ENCODE measurements around the gene CLEC4M.
"Not testable (repeated sequence)": the region's sequence is repeated elsewhere in the genome, so short reads cannot be mapped to it uniquely, and the experiment has no call there.

CLEC4M gene

GRCh38 chr19:7751157-7751783 lies 11.8 kb upstream of the CLEC4M start:
- Histone ChIP-seq H3K4me2 (peak overlapping the region in 10 of 11 experiments; percentile 1 to 77 (median 31); a peak in 19 of 22 replicates), H3K9ac (no peak overlapping the region)

GRCh38 chr19:7756258-7756657 lies 6.8 kb upstream of the CLEC4M start:
- Histone ChIP-seq H3K4me2 (no peak overlapping the region), H3K27ac (no peak overlapping the region), H3K36me3 (peaks cover 0 to 4% (median 0%) of the 10 kb centered on the region in 11 experiments; a peak in 1 of 22 replicates), H3K4me1 (peaks cover 4 to 25% (median 5%) of the 10 kb centered on the region in 10 experiments; a peak in 16 of 20 replicates), H3K9ac (no peak overlapping the region), H3K27me3 (no peaks in the 10 kb centered on the region; a peak in 1 of 22 replicates), H4K20me1 (no peaks in the 10 kb centered on the region), H3K9me3 (replicated peaks in 1 of 11) (peaks cover 62 to 99% (median 79%) of the 10 kb centered on the region in 11 experiments), H3K4me3 (no peak overlapping the region)
- TF ChIP-seq Cebpa-rat (IDR thresholded peaks at IDR 0.05): no peak

More at GRCh38 chr19:7751157-7751783, 11.8 kb upstream of the CLEC4M start:
- Histone ChIP-seq H3K27me3 (peaks cover 0 to 3% (median 0%) of the 10 kb centered on the region in 11 experiments; a peak in 2 of 22 replicates), H3K4me1 (peaks cover 15 to 72% (median 26%) of the 10 kb centered on the region in 10 experiments; a peak in 19 of 20 replicates), H3K4me3 (no peak overlapping the region), H3K9me3 (replicated peaks in 1 of 11) (peaks cover 16 to 72% (median 31%) of the 10 kb centered on the region in 11 experiments), H3K36me3 (no peaks in the 10 kb centered on the region), H4K20me1 (no peaks in the 10 kb centered on the region), H3K27ac (peak overlapping the region in 6 of 11 experiments; percentile 3 to 66 (median 46); a peak in 8 of 22 replicates)
- TF ChIP-seq Cebpa-rat (IDR thresholded peaks at IDR 0.05): no peak

- Histone ChIP-seq H3K36me3 (peaks cover 0 to 4% (median 0%) of the 10 kb centered on the region in 11 experiments; a peak in 1 of 22 replicates), H3K4me1 (peaks cover 0 to 14% (median 0%) of the 10 kb centered on the region in 10 experiments; a peak in 3 of 20 replicates), H4K20me1 (no peaks in the 10 kb centered on the region), H3K9me3 (replicated peaks in 1 of 11) (peaks cover 60 to 99% (median 75%) of the 10 kb centered on the region in 11 experiments), H3K27ac (no peak overlapping the region), H3K9ac (no peak overlapping the region), H3K4me3 (peak overlapping the region in 2 of 10 experiments; percentile 5 to 41; a peak in 2 of 20 replicates), H3K4me2 (no peak overlapping the region), H3K27me3 (no peaks in the 10 kb centered on the region; a peak in 1 of 22 replicates)
- no peak for TF ChIP-seq Cebpa-rat (IDR thresholded peaks at IDR 0.05)
Observed at GRCh38 chr19:7757358-7757757, 5.7 kb upstream of the CLEC4M start.

- Histone ChIP-seq H3K27ac (no peak overlapping the region), H3K9me3 (replicated peaks in 1 of 11) (peaks cover 60 to 82% (median 69%) of the 10 kb centered on the region in 11 experiments), H3K9ac (no peak overlapping the region), H4K20me1 (no peaks in the 10 kb centered on the region), H3K4me3 (no peak overlapping the region), H3K4me1 (peaks cover 6 to 21% (median 17%) of the 10 kb centered on the region in 10 experiments), H3K36me3 (peaks cover 0 to 4% (median 0%) of the 10 kb centered on the region in 11 experiments; a peak in 1 of 22 replicates), H3K4me2 (no peak overlapping the region), H3K27me3 (no peaks in the 10 kb centered on the region; a peak in 1 of 22 replicates)
- TF ChIP-seq Cebpa-rat (IDR thresholded peaks at IDR 0.05): no peak
Observed at GRCh38 chr19:7759156-7759555, 3.9 kb upstream of the CLEC4M start.

- H3K27ac ChIP-seq: peak overlapping the region in 4 of 11 experiments; percentile 34 to 62 (median 54); a peak in 5 of 22 replicates
- H4K20me1 ChIP-seq: no peaks in the 10 kb centered on the region
- peaks cover 24 to 38% (median 28%) of the 10 kb centered on the region in 11 experiments for H3K9me3 ChIP-seq (replicated peaks in 1 of 11)
- TF ChIP-seq Cebpa-rat (IDR thresholded peaks at IDR 0.05): no peak
- H3K36me3 ChIP-seq: 0 out of 22 replicates have a peak, but pooled peaks cover 0 to 4% (median 0%) of the 10 kb centered on the region in 11 experiments
- H3K9ac ChIP-seq: peak overlapping the region in 1 of 11 experiments; percentile 30; a peak in 1 of 22 replicates
- 0 out of 22 replicates have a peak, but pooled peaks cover 0 to 2% (median 0%) of the 10 kb centered on the region in 11 experiments for H3K27me3 ChIP-seq
- no peak overlapping the region for H3K4me3 ChIP-seq
- H3K4me1 ChIP-seq: peaks cover 6 to 26% (median 18%) of the 10 kb centered on the region in 10 experiments
- peak overlapping the region in 5 of 11 experiments; percentile 32 to 72 (median 60); a peak in 10 of 22 replicates for H3K4me2 ChIP-seq
Observed at GRCh38 chr19:7763696-7764095, 653 bp downstream of the CLEC4M start.

GRCh38 chr19:7764157-7764556 lies 1.1 kb downstream of the CLEC4M start:
- H3K9ac ChIP-seq, H3K27ac ChIP-seq, H3K27me3 ChIP-seq, H3K4me3 ChIP-seq, H3K36me3 ChIP-seq, H4K20me1 ChIP-seq: not testable (repeated sequence)
- peaks cover 19 to 33% (median 24%) of the 10 kb centered on the region in 11 experiments for H3K9me3 ChIP-seq (replicated peaks in 1 of 11)
- peak overlapping the region in 5 of 11 experiments; percentile 32 to 72 (median 60); a peak in 10 of 22 replicates for H3K4me2 ChIP-seq
- H3K4me1 ChIP-seq: peaks cover 6 to 26% (median 18%) of the 10 kb centered on the region in 10 experiments

- H3K4me2 ChIP-seq: peak overlapping the region in 1 of 11 experiments; percentile 9; a peak in 1 of 22 replicates
- H3K4me1 ChIP-seq: peaks cover 6 to 26% (median 18%) of the 10 kb centered on the region in 10 experiments
- not testable (repeated sequence) for H3K9ac ChIP-seq, H3K36me3 ChIP-seq, H4K20me1 ChIP-seq, H3K27ac ChIP-seq, H3K27me3 ChIP-seq, H3K4me3 ChIP-seq
- peaks cover 10 to 24% (median 15%) of the 10 kb centered on the region in 11 experiments for H3K9me3 ChIP-seq (replicated peaks in 1 of 11)
Observed at GRCh38 chr19:7765043-7765442, 2.0 kb downstream of the CLEC4M start.

GRCh38 chr19:7766535-7766934 lies 3.5 kb downstream of the CLEC4M start:
- peaks cover 6 to 32% (median 21%) of the 10 kb centered on the region in 10 experiments for H3K4me1 ChIP-seq
- H3K27me3 ChIP-seq: 0 out of 22 replicates have a peak, but pooled peaks cover 0 to 4% (median 0%) of the 10 kb centered on the region in 11 experiments
- no peaks in the 10 kb centered on the region for H3K36me3 ChIP-seq
- H3K9ac ChIP-seq: no peak overlapping the region
- H3K27ac ChIP-seq: no peak overlapping the region
- H3K4me3 ChIP-seq: no peak overlapping the region
- H4K20me1 ChIP-seq: no peaks in the 10 kb centered on the region
- no peak overlapping the region for H3K4me2 ChIP-seq
- peaks cover 0 to 9% (median 0%) of the 10 kb centered on the region in 11 experiments; a peak in 6 of 22 replicates for H3K9me3 ChIP-seq (replicated peaks in 1 of 11)
- no peak for TF ChIP-seq Cebpa-rat (IDR thresholded peaks at IDR 0.05)

GRCh38 chr19:7767487-7767886 lies 4.4 kb downstream of the CLEC4M start:
- TF ChIP-seq Cebpa-rat (IDR thresholded peaks at IDR 0.05): no peak
- Histone ChIP-seq H3K27ac (no peak overlapping the region), H3K4me1 (peaks cover 6 to 41% (median 28%) of the 10 kb centered on the region in 10 experiments), H3K9ac (no peak overlapping the region), H3K27me3 (0 out of 22 replicates have a peak, but pooled peaks cover 0 to 4% (median 0%) of the 10 kb centered on the region in 11 experiments), H4K20me1 (no peaks in the 10 kb centered on the region), H3K36me3 (no peaks in the 10 kb centered on the region), H3K4me2 (peak overlapping the region in 3 of 11 experiments; percentile 17 to 55 (median 50); a peak in 5 of 22 replicates), H3K9me3 (replicated peaks in 1 of 11) (no peaks in the 10 kb centered on the region; a peak in 1 of 22 replicates), H3K4me3 (no peak overlapping the region)
